Activated gamma-delta T cell treated with Interleukin-2 at 50 U/mL for 16 hours (primary cell): ENCODE measurements around the gene PRRT2.
"Not testable (repeated sequence)": the region's sequence is repeated elsewhere in the genome, so short reads cannot be mapped to it uniquely, and the experiment has no call there.

Experiments used
- DNase-seq: peaks from one replicate; pipeline ENCODE4 v3.0.0-alpha.2; 2020

PRRT2 gene

DNA sequence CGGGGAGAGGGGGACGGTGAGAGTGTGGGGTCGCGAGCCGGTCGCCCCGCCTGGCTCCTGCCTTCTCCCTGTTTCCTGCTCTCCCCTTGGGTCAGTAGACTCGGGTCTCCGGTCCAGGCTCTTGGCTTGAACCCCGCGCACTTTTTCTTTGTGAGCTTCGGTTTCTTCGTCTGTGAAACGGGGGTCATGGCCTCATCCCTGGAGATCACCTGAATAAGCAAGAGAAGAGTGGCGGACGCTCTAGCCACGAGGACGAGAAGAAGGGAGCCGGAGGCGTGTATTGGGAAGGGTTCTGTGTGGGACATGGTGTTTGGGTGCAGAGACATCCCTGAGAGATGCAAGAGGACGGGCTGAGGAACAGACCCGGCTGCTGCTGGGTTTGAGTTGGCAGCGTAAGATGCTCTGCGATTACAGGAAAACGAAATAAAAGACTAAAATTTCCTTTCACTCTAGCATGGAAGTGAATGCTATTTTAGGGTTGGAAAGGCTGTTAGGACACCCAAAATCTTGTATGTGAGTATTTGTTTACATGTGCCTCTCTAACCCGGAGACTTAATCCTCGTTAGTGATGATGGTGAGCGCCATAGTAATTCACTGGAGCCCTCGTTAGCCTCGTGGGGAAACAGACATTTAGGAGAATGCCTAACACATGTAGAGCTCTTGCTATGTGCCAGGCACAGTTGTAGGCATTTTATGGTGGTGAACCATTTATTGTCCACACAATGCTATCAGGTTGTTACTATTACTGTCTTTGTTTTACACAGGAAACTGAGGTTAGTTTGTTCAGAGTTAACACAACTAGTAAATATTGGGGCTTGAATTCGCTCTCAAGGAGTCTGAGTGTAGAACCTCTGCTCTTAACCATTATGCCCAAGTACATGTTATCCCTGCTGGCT is 20.8 kb upstream of the PRRT2 start:
- DNase-seq: no peak

DNA sequence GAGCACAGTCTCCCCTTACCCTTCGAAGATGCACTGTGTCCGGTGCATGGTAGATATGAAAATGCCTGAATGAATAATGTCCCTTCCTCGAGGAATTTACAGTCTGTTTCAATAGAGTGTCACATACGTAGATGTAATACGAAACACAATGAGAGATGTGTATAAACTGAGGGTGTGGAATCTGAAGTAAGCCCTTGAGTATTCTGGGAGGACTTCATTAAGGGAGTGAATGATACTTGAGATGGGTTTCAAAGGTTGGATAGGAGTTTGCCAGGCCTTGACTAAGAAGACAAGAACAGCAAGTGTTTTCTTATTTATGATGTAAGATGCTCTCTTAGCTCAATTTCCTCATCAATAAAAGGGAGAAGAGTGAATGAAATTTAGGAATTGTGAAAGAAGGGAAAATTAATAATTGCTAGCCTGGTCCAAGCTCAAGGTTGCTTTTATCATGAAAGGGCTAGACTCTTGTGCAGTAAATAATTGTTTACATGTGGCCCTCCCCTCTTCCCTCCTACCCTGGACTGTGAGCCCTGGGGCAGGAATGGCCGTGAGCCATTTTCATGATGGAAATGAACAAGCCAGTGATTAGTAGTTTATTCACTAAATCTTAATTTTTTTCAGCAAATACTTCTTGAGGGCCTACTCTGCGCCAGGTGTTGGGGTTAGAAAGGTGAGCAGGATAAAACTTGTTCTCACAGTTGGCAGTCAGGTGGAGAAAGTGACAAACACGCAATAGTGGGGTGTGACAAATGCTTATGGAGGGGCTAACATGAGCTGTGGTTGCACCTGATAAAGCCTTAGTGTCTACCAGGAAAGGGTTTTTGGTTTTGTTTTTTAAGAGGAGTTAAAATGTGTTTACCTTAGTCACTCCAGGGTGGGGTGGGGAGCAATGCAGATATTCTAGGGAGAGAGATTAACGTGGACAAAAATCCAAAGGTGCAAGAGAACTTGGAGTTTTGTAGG is 19.9 kb upstream of the PRRT2 start:
- DNase-seq: no peak

DNA sequence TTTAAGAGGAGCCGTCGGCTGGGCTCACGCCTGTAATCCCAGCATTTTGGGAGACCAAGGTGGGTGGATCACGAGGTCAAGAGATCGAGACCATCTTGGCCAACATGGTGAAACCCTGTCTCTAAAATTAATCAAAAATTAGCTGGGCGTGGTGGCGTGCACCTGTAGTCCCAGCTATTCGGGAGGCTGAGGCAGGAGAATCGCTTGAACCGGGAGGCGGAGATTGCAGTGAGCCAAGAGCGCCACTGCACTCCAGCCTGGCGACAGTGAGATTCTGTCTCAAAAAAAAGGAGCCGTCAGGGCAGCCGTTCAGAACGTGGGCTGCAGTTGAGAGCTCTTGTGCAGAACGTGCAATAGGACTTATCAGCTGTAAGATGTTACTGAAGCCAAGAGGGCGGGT is 18.8 kb upstream of the PRRT2 start:
- DNase-seq: not testable (repeated sequence)

DNA sequence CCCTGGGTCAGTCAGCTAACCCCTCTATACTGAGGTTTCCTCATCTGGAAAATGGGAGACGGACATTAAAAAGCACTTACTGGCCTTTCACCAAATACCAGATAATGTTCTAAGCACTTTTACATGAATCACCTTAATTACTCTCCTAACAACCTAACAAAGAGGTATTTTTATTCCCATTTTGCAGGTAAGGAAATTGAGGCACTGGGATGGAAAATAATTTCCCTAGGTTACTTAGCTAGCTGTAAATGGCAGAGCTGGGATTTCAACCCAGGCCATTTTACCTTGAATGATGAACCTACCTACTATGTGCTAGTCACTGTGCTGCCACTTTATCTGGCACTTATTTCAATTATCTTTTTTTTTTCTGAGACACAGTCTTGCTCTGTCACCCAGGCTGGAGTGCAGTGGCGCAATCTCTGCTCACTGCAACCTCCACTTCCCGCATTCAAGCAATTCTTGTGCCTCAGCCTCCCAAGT is 17.7 kb upstream of the PRRT2 start:
- DNase-seq: no peak

DNA sequence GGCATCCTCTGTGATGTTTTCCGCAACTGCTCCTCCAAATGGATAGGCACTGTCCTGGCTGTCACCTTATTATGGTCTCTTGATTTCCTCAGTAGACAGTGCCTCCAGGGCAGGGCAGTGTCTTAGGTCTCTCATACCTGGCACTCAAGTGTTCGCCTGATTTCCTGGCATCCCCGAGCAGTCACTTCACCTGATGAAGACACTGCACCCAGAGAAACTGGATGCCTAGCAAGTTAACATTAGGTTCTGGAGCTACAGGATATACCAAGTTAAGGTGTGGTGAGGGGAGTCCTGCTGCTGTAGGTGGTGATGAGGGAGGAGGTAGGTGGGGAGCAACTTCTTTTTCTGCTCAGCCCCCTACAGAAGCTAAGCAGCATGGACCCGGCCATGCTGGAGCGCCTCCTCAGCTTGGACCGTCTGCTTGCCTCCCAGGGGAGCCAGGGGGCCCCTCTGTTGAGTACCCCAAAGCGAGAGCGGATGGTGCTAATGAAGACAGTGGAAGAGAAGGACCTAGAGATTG is 9.5 kb upstream of the PRRT2 start:
- DNase-seq: no peak

DNA sequence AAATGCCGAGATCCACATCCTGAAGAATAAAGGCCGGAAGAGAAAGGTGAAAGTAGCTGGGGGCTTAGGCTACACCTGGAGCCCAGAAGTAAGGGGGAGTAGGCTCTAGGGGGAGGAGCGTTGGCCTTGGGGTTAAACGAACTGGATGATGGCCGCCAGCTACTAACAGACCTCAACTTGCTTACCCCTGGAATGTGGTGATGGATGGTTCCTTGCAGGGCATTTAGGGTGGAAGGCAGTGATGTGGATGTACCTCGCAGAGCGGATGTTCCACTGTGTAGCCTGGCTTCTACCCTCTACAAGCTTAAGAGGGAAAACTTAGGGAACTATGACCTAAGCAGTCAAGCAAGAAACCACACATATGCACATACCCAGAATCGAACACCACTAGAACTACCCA is 8.0 kb upstream of the PRRT2 start:
- DNase-seq: no peak

DNA sequence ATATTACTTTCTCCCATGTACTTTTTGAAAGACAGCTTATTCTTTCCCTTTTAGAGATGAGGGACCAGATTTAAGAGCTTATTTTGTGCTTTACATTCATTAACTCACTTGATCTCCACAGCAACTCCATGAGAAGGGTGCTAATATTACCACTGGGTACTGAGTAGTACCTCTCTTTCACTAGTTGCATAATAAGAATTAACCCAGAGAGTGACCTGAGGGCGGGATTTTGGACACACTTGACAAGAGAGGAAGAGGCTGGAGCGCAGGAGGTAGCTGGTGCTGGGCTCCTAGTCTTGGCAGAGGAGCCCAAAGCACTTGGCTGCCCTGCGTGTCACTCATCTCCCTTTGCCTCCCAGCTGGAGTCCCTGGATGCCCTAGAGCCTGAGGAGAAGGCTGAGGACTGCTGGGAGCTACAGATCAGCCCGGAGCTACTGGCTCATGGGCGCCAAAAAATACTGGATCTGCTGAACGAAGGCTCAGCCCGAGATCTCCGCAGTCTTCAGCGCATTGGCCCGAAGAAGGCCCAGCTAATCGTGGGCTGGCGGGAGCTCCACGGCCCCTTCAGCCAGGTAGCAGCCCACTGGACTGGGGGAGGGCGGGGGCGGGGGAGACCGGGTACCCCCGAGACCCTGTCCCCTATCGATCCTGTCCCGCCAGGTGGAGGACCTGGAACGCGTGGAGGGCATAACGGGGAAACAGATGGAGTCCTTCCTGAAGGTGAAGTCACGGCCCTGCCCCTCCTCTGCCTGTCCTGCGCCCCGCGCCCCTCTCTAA is 7.3 kb upstream of the PRRT2 start:
- DNase-seq: no peak

DNA sequence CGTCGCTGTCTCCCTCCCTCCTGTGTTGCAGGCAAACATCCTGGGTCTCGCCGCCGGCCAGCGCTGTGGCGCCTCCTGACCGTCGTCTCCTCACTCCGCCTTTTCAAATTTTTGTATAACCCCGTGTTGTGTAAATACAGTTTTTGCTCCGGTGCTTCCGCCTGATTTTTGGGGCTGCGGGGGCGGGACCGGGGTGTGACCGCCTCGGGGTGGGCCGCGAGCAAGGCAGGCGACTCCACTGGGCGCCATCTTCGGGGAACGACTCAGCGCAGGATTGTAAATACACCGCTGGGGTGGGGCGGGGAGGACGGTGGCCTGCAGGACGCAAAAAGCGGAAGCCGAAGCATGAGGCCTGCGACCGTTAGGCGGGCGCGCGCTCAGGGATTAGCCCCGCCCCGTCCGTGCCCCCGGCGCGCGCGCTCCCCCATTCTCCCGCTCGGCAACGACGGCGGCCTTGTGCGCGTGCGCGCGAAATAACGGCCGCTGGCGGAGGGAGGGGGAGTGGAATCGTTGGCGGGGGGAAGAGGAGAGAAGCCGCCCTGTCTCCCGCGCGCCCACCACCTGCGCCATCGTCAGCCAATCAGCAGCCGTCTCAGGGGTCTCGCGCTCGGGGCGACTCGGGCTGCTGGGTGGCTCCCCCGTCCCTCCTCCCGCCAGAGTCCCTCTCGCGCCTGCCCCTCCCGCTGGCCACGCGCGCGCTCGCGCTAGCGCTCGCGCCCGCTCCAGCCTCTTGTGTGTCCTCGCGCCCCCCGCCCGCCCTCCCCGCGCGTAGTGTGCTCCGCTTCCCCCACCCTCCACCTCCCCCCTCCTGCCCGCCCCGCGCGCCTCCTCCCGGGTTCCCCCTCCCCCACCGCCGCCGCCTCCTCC is 6.5 kb upstream of the PRRT2 start:
- DNase-seq: peak; percentile 98

DNA sequence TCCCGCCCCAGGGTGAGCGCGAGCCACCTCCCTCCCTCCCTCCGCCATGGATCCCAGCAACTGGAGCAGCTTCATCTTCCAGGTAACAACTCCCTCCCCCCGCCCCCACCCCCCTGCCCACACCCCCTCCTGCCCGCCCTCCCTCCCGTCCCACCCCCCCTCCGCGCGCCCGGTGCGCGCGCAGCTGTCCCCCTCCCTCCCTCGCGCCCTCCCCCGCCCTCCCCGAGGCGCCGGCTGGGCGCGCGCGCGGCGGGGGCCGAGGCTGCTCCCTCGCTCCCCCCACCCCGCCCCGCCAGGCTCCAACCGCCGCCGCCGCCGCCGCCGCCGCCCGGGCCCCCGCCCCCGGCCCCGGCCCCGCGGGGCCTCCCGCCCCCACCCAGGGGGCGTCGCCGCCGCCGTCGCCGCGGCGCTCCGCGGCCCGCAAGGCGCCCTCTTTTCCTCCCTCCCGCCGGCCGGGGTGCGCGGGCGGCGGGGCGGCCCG is 5.9 kb upstream of the PRRT2 start, which contains the start of gene MAZ:
Gene MAZ (plus strand): TSS at position 431 of the 481 bp plus-strand sequence. CDS start 173 bp downstream, outside the sequence.
- peak; percentile 73 for DNase-seq

DNA sequence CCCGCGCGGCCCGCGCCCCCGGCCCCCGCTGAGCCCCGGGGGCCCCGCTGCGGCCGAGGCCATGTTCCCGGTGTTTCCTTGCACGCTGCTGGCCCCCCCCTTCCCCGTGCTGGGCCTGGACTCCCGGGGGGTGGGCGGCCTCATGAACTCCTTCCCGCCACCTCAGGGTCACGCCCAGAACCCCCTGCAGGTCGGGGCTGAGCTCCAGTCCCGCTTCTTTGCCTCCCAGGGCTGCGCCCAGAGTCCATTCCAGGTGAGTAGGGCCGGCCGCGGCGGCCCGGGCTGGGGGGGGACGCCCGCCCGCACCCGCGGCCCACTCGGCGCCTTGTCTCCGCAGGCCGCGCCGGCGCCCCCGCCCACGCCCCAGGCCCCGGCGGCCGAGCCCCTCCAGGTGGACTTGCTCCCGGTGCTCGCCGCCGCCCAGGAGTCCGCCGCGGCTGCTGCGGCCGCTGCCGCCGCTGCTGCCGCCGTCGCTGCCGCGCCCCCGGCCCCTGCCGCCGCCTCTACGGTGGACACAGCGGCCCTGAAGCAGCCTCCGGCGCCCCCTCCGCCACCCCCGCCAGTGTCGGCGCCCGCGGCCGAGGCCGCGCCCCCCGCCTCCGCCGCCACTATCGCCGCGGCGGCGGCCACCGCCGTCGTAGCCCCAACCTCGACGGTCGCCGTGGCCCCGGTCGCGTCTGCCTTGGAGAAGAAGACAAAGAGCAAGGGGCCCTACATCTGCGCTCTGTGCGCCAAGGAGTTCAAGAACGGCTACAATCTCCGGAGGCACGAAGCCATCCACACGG is 5.2 kb upstream of the PRRT2 start:
- DNase-seq: peak; percentile 54

DNA sequence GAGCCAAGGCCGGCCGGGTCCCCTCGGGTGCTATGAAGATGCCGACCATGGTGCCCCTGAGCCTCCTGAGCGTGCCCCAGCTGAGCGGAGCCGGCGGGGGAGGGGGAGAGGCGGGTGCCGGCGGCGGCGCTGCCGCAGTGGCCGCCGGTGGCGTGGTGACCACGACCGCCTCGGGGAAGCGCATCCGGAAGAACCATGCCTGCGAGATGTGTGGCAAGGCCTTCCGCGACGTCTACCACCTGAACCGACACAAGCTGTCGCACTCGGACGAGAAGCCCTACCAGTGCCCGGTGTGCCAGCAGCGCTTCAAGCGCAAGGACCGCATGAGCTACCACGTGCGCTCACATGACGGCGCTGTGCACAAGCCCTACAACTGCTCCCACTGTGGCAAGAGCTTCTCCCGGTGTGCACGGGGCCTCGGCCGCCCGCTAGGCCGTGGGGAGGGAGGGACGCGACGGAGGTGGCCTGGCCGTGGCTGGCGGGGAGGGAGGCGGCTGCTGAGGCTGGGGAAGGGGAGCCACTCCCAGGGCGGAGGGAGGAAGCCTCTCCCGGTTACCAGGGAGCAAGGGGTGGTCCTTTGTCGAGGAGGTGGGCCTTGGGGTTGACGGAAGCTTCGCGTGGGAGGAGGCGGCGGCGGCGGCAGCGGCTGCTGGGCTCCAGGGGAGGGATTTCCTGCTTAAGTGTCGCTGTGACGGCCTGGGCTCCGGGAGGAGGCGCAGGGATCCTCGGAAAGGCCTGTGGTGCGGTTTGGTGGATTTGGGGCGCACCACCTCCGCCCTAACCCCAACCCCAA is 4.4 kb upstream of the PRRT2 start:
- peak; percentile 81 for DNase-seq

DNA sequence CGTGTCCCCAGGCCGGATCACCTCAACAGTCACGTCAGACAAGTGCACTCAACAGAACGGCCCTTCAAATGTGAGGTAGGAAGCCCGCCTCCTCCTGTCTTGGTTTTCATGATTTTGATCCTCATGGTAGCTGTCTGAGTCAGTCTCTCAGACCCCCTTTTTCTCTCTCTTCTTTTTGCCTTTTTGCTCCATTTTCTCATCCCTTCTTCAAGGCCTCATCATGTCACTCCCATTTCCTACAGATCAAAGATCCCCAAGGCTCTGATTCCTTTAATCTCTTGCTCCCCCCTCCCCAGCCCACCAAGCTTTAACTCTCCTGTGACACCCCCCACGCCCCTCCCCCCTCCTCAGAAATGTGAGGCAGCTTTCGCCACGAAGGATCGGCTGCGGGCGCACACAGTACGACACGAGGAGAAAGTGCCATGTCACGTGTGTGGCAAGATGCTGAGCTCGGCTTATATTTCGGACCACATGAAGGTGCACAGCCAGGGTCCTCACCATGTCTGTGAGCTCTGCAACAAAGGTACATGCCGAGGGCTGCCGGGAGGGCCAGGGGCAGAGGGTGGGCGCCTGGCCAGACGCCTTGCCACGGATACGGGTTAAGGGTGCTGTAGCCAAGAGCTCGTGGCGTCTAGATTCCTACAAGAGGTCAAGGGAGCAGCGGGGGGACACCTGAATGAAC is 3.6 kb upstream of the PRRT2 start:
- DNase-seq: no peak

DNA sequence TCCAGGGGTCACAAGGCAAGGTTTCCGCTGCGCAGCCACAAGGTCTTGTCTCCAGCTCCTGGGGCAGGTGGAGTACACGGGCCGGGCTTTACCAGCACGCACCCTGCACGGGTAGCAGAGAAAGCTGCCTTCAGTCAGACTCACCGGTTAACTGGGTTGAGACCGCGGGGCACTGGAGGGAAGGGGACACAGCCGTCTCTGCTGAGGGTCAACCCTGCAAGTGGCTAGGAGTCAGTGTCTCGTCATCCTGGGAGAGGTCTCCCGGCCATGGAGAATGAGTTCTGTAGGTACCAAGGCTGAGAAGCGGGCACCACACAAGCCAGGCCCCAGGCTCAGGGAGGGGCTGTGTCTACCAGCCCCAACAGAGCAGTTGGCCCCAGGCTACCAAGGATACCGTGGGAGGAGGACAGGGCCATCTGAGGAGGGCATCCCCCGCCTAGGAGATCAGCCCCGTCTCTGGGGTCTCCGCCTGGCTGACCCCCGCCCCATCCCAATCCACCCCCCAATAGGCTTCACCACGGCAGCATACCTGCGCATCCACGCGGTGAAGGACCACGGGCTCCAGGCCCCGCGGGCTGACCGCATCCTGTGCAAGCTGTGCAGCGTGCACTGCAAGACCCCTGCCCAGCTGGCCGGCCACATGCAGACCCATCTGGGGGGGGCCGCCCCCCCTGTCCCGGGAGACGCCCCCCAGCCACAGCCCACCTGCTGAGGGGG is 2.8 kb upstream of the PRRT2 start:
- no peak for DNase-seq

DNA sequence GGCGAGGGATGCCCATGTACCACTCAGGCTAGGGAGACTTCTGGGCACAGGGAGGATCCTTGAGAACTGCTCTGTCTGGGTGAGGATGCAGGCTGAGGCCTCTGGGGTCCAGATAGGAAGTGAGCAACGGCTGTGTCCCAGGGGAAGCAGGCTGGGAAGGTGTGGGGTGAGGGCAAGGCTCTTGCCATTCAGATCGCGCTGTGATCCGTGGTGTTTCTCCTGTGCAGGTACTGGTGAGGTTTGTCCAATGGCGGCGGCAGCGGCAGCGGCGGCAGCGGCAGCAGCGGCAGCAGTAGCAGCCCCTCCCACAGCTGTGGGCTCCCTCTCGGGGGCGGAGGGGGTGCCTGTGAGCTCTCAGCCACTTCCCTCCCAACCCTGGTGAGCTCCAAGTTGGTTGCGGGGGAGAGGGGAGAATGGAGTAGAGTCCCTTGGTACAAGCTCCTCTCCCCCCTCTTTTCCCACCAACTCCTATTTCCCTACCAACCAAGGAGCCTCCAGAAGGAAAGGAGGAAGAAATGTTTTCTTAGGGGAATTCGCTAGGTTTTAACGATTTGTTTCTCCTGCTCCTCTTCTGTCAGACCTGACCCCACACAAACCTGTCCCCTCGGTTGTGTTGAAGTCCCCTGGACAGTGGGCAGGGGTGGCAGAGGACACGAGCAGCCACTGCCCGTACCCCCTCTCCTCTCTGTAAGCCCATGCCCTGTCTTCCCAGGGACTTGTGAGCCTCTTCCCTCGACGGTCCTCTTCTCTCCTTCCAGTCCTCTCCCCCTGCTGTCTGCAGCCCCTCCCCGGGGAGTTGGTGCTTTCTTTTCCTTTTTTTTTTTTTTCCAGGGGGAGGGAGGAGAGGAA is 1.9 kb upstream of the PRRT2 start:
- DNase-seq: peak; percentile 47

DNA sequence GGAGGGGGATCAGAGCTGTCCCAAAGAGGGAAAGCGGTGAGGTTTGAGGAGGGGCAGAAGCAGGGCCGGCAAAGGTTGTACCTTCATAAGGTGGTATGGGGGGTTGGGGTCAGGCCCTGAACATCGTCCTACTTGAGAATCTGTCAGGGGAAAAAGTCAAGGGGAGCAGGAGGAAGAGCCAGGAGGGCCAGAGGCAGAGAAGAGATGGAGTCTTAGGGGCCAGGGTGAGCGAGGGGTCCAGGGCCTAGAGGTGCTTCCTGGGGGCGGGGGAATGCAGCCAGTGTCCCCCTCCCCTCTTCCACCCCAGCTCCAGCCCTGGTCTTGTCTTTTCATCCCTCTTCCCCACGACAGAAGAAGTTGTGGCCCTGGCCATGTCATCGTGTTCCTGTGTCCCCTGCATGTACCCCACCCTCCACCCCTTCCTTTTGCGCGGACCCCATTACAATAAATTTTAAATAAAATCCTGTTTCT is 1.3 kb upstream of the PRRT2 start:
- DNase-seq: no peak

DNA sequence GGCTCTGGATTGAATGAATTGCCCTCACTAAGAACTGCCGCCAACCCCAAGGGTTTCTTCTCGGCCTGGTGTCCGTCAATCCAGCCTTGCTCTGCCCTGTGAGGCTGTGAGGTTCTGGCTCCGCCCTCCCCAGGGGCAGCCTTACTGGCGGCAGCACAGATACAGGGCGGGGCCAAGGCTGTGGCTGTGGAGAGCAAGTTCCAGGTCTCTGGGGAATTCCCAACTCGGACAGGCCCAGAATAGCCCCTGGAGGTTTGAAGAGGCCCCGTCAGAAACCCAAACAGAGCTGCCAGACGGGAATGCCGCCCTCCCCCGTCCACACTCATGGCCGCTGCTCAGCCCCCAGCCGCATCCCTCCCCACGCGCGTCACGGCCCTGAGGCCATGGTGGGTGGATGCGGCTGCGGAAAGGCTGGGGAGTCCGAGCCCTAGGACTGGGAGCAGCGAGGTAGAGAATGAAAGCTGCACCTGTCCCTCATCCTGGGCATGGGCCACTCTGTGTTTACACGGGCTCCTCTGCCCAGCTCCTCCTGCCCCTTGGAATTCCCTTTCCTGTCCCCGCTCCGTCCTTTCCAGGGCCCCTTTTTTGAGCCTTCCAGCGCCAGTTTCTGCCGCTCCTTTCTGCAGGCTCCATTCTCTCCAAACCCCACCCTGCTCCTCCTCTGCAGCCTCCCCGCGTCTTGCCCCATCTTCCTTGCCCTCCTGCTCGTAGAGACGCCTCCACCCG is 660 bp upstream of the PRRT2 start:
- peak; percentile 62 for DNase-seq
